Spleen (tissue), 7 donors: ENCODE data around the gene SMOC2.

ENCODE experiments used
- CTCF ChIP-seq, 11 experiments: fragments of 200-600 bp in 7 of 11; fragments of 450-650 bp in 4 of 11; sonication (generic) in 4 of 11; IDR thresholded peaks in 8 of 11; conservative IDR thresholded peaks in 3 of 11; 1 replicate in 7 of 11; 2 replicates in 4 of 11; pipeline versions ENCODE4 v1.4.0 to v1.8.0; 2016 to 2021; ENCODE audit warnings: antibody characterized with exemption in 11 of 11, inconsistent platforms in 4 of 11, mild to moderate bottlenecking in 1 of 11
- POLR2A ChIP-seq, 3 donors: fragments of 450-650 bp; IDR thresholded peaks; one replicate each; pipeline ENCODE4 v1.5.1; 2017; ENCODE audit warnings: antibody characterized with exemption in 3 of 3, mild to moderate bottlenecking in 1 of 3
- POLR2AphosphoS5 ChIP-seq, 3 donors: sonication (generic); formaldehyde crosslinking; IDR thresholded peaks; one replicate each; pipeline ENCODE4 v1.5.1; 2017; ENCODE audit warnings: antibody characterized with exemption in 3 of 3
- donor health status: DM: no; HTN: no; CAD: no; lungs with moderate emphysema.
- donor health status: DM: no; HTN: no; CAD: no.
- donor health status: DM: no; HTN: no; CAD: no.

- TF ChIP-seq CTCF (IDR thresholded peaks at IDR 0.05 in 8 of 11, conservative IDR thresholded peaks at IDR 0.05 in 3 of 11) (no peak), POLR2A (IDR thresholded peaks at IDR 0.05) (no peak), POLR2AphosphoS5 (IDR thresholded peaks at IDR 0.05) (no peak)
These were observed 3.2 kb upstream of the SMOC2 start for GRCh38 chr6:168437751-168438150.
